Panc1 (cell line): Measurements from ENCODE around the gene OAS3. TPM values are rescaled to one million over a fixed set of nuclear protein-coding genes. Genes with fewer than 3 reads are reported as not detected.

Experiments used
- ATAC-seq: fragments of 200-7000 bp; cut with Tn5 transposase; 2 replicates; pipeline ENCODE4 v1.9.1; 2020; ENCODE audit warnings: mild to moderate bottlenecking, moderate library complexity
- BruUV-seq: library from RNA; stranded (reverse); fragments of 400-500 nt; replicated peaks from 2 replicates; lab custom pipeline; 2021; lab: Mats Ljungman, UMichigan
- CTCF ChIA-PET: fragments of 300-600 bp; sonication (Branson Sonifier 250); formaldehyde crosslinking; loops from one replicate; lab custom pipeline; 2022; ENCODE audit warnings: antibody characterized with exemption; lab: Charles Lee
- POLR2A ChIA-PET: fragments of 300-600 bp; sonication (Branson Sonifier 250); formaldehyde crosslinking; loops from one replicate; lab custom pipeline; 2022; ENCODE audit warnings: antibody characterized with exemption; lab: Charles Lee
- DNase-seq: peaks from one replicate; pipeline ENCODE4 v3.0.0-alpha.2; 2010; ENCODE audit warnings: low read depth, low spot score
- H3K27ac ChIP-seq: 2 replicates; pipeline ENCODE4 v1.5.1; 2011; ENCODE audit warnings: mild to moderate bottlenecking, low read length, inconsistent platforms
- H3K27me3 ChIP-seq: fragments of 200-500 bp; sonication (Bioruptor generic); 2 replicates; pipeline ENCODE4 v1.6.0; 2014; ENCODE audit warnings: low read length, inconsistent platforms; ENCODE audit not compliant: control insufficient read depth, insufficient read depth
- H3K36me3 ChIP-seq: fragments of 200-500 bp; sonication (Bioruptor generic); 2 replicates; pipeline ENCODE4 v1.5.1; 2014; ENCODE audit warnings: inconsistent platforms, mild to moderate bottlenecking, low read length, moderate library complexity; ENCODE audit not compliant: control insufficient read depth, insufficient read depth
- H3K4me1 ChIP-seq: 2 replicates; pipeline ENCODE4 v1.5.1; 2011; ENCODE audit warnings: inconsistent platforms, mild to moderate bottlenecking, low read length, moderate library complexity; ENCODE audit not compliant: control insufficient read depth, insufficient read depth
- H3K4me3 ChIP-seq, 2 experiments: 2 replicates each; pipeline ENCODE4 v1.5.1; 2011 to 2012; ENCODE audit warnings: low read depth in 2 of 2, low read length in 2 of 2, mild to moderate bottlenecking in 2 of 2, inconsistent platforms in 1 of 2, moderate library complexity in 1 of 2
- H3K9me3 ChIP-seq: fragments of 200-500 bp; sonication (Bioruptor generic); 2 replicates; pipeline ENCODE4 v1.5.1; 2014; ENCODE audit warnings: low read depth, mild to moderate bottlenecking, inconsistent platforms, low read length, moderate library complexity; ENCODE audit not compliant: control insufficient read depth, insufficient read depth
- POLR2AphosphoS5 ChIP-seq: IDR thresholded peaks from 2 replicates; pipeline ENCODE4 v1.6.1; 2012; ENCODE audit warnings: mild to moderate bottlenecking, low read depth, low read length, moderate library complexity
- REST ChIP-seq, 2 experiments: IDR thresholded peaks; 2 replicates each; pipeline ENCODE4 v1.6.1; 2011 to 2012; ENCODE audit warnings: low read depth in 2 of 2, control low read depth in 1 of 2, low read length in 1 of 2, mild to moderate bottlenecking in 1 of 2, moderate library complexity in 1 of 2; ENCODE audit not compliant: insufficient read depth in 1 of 2
- SIN3A ChIP-seq: IDR thresholded peaks from 2 replicates; pipeline ENCODE4 v1.6.1; 2012; ENCODE audit warnings: low read depth, mild to moderate bottlenecking, low read length, moderate library complexity, borderline replicate concordance; ENCODE audit not compliant: insufficient read depth
- TCF7L2 ChIP-seq: IDR thresholded peaks from 2 replicates; pipeline ENCODE4 v1.6.1; 2011; ENCODE audit warnings: mild to moderate bottlenecking, low read depth, low read length, inconsistent platforms
- in situ Hi-C: cut with HindIII; loops from 2 replicates; pipeline ENCODE4 v1.10.0; 2016; ENCODE audit warnings: low sequenced_read_pairs, low pct_unique_long_range_greater_than_20kb
- intact Hi-C: fragments of 100-400 bp; cut with micrococcal nuclease; formaldehyde crosslinking; loops from one replicate; pipeline ENCODE4 v1.10.0; 2022; ENCODE audit not compliant: unreplicated experiment
- total RNA-seq: library from RNA; stranded (reverse); gene quantifications from one replicate; pipeline ENCODE4 v1.2.1, GENCODE V29; 2021; ENCODE audit not compliant: unreplicated experiment
- TF ChIP-seq, protein P1 (sequence below): fragments of 450-650 bp; IDR thresholded peaks from 2 replicates; pipeline ENCODE4 v1.5.1; 2017; ENCODE audit warnings: mild to moderate bottlenecking

OAS3 gene
- total RNA-seq, 1 experiment from 2014 or later, result 33.3 TPM

- Histone ChIP-seq H3K9me3 (no peaks in the 10 kb centered on the region), H3K36me3 (no peaks in the 10 kb centered on the region), H3K4me1 (no peaks in the 10 kb centered on the region), H3K4me3 (no peak overlapping the region), H3K27ac (no peak overlapping the region), H3K27me3 (no peaks in the 10 kb centered on the region)
- BruUV-seq, result no TSS peak
- DNase-seq (no peak), ATAC-seq (no peak)
- in situ Hi-C loops (no loop called here), intact Hi-C loops (no loop called here)
- ChIA-PET POLR2A (no interaction called here), CTCF (no interaction called here)
- no peak for TF ChIP-seq REST (IDR thresholded peaks at IDR 0.05; ENCODE audit: insufficient read depth in 1 of 2, low read depth in 2 of 2, low read length in 1 of 2)
- TF ChIP-seq, protein P1, sequence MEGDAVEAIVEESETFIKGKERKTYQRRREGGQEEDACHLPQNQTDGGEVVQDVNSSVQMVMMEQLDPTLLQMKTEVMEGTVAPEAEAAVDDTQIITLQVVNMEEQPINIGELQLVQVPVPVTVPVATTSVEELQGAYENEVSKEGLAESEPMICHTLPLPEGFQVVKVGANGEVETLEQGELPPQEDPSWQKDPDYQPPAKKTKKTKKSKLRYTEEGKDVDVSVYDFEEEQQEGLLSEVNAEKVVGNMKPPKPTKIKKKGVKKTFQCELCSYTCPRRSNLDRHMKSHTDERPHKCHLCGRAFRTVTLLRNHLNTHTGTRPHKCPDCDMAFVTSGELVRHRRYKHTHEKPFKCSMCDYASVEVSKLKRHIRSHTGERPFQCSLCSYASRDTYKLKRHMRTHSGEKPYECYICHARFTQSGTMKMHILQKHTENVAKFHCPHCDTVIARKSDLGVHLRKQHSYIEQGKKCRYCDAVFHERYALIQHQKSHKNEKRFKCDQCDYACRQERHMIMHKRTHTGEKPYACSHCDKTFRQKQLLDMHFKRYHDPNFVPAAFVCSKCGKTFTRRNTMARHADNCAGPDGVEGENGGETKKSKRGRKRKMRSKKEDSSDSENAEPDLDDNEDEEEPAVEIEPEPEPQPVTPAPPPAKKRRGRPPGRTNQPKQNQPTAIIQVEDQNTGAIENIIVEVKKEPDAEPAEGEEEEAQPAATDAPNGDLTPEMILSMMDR, result no peak
- no peak for TF ChIP-seq SIN3A
- TF ChIP-seq POLR2AphosphoS5, result no peak
- no peak for TF ChIP-seq TCF7L2
Observed at GRCh38 chr12:112947761-112948160, 9.5 kb downstream of the OAS3 start.

GRCh38 chr12:112948806-112949205 lies 10.5 kb downstream of the OAS3 start:
- ATAC-seq (no peak), DNase-seq (no peak)
- intact Hi-C loops, result no loop called here
- H3K4me1 ChIP-seq, result no peaks in the 10 kb centered on the region
- TF ChIP-seq SIN3A (no peak), TCF7L2 (no peak), REST (IDR thresholded peaks at IDR 0.05; ENCODE audit: insufficient read depth in 1 of 2, low read depth in 2 of 2, low read length in 1 of 2) (no peak), POLR2AphosphoS5 (no peak)
- TF ChIP-seq, protein P1, result no peak
- H3K27ac ChIP-seq, result no peak overlapping the region
- no peaks in the 10 kb centered on the region for H3K9me3 ChIP-seq
- H3K36me3 ChIP-seq, result no peaks in the 10 kb centered on the region
- H3K4me3 ChIP-seq, result no peak overlapping the region
- in situ Hi-C loops, result no loop called here
- no peaks in the 10 kb centered on the region for H3K27me3 ChIP-seq
- no TSS peak for BruUV-seq
- ChIA-PET POLR2A (interaction anchor here (0.6 kb wide), 1 partner anchor 11 kb away, joined by 11 read pairs; no protein-coding TSS in a partner anchor), CTCF (interaction anchor here (0.5 kb wide), 1 partner anchor 204 kb away, joined by 3 read pairs; no protein-coding TSS in a partner anchor)
